A549 (cell line): Measurements from ENCODE around the gene MATR3.
"Not testable (repeated sequence)": the region's sequence is repeated elsewhere in the genome, so short reads cannot be mapped to it uniquely, and the experiment has no call there.

ENCODE experiments used
- CTCF ChIP-seq: fragments of >200 bp; sonication (Bioruptor Twin); formaldehyde crosslinking; IDR thresholded peaks from 3 replicates; pipeline ENCODE4 v1.5.1; 2016
- EP300 ChIP-seq, 2 experiments: fragments of >200 bp; sonication (Bioruptor Twin); formaldehyde crosslinking; IDR thresholded peaks; 2 replicates in 1 of 2; 3 replicates in 1 of 2; pipeline ENCODE4 v1.6.1; 2016 to 2017
- GATA3 ChIP-seq: IDR thresholded peaks from 2 replicates; pipeline ENCODE4 v1.6.1; 2012; ENCODE audit warnings: borderline replicate concordance
- MAFK ChIP-seq: fragments of 450-650 bp; IDR thresholded peaks from 2 replicates; pipeline ENCODE4 v1.6.1; 2014; ENCODE audit not compliant: partially characterized antibody

GRCh38 chr5:139355900-139356299, 62.4 kb downstream of the MATR3 start:
- not testable (repeated sequence) for TF ChIP-seq CTCF; MAFK; GATA3; EP300 (IDR thresholded peaks at IDR 0.05)
